ENCODE results near the gene ENAH.
"Not testable (repeated sequence)": the region's sequence is repeated elsewhere in the genome, so short reads cannot be mapped to it uniquely, and the experiment has no call there.

The ENAH gene

GRCh38 chr1:225674381-225674780 is 21.5 kb upstream of the ENAH start:
- DNase-seq (ENCODE audit: low read depth in 3 of 3): no peak

GRCh38 chr1:225670806-225671733 is 18.1 kb upstream of the ENAH start:
- DNase-seq (ENCODE audit: low read depth in 3 of 3): no peak

- DNase-seq (ENCODE audit: low read depth in 3 of 3): no peak
Measured at GRCh38 chr1:225670356-225670755, 17.4 kb upstream of the ENAH start.

- no peak for DNase-seq (ENCODE audit: low read depth in 3 of 3)
Measured at GRCh38 chr1:225668222-225668621, 15.3 kb upstream of the ENAH start.

GRCh38 chr1:225667362-225667761 is 14.4 kb upstream of the ENAH start:
- DNase-seq (ENCODE audit: low read depth in 3 of 3): no peak

GRCh38 chr1:225666495-225666894 is 13.6 kb upstream of the ENAH start:
- no peak for DNase-seq (ENCODE audit: low read depth in 3 of 3)

- no peak for DNase-seq (ENCODE audit: low read depth in 3 of 3)
Measured at GRCh38 chr1:225664762-225665161, 11.8 kb upstream of the ENAH start.

- DNase-seq (ENCODE audit: low read depth in 3 of 3): no peak
Measured at GRCh38 chr1:225662155-225662554, 9.2 kb upstream of the ENAH start.

- DNase-seq (ENCODE audit: low read depth in 3 of 3): no peak
Measured at GRCh38 chr1:225660544-225660946, 7.6 kb upstream of the ENAH start.

- DNase-seq (ENCODE audit: low read depth in 3 of 3): no peak
Measured at GRCh38 chr1:225658041-225658440, 5.1 kb upstream of the ENAH start.

- DNase-seq (ENCODE audit: low read depth in 3 of 3): no peak
Measured at GRCh38 chr1:225657462-225657989, 4.6 kb upstream of the ENAH start.

GRCh38 chr1:225656259-225656655 is 3.3 kb upstream of the ENAH start:
- not testable (repeated sequence) for DNase-seq (ENCODE audit: low read depth in 3 of 3)

GRCh38 chr1:225655509-225656258 is 2.8 kb upstream of the ENAH start:
- DNase-seq (ENCODE audit: low read depth in 3 of 3): no peak

- DNase-seq (ENCODE audit: low read depth in 3 of 3): no peak
Measured at GRCh38 chr1:225654688-225655508, 2.0 kb upstream of the ENAH start.

GRCh38 chr1:225654277-225654597 is 1.3 kb upstream of the ENAH start:
- no peak for DNase-seq (ENCODE audit: low read depth in 3 of 3)

GRCh38 chr1:225653463-225654276 is 747 bp upstream of the ENAH start:
- peak in 1 of 3 experiments; percentile 4 for DNase-seq (ENCODE audit: low read depth in 3 of 3)

GRCh38 chr1:225651872-225652728 is 823 bp downstream of the ENAH start:
- DNase-seq (ENCODE audit: low read depth in 3 of 3): no peak

- DNase-seq (ENCODE audit: low read depth in 3 of 3): no peak
Measured at GRCh38 chr1:225651376-225651871, 1.5 kb downstream of the ENAH start.

- DNase-seq (ENCODE audit: low read depth in 3 of 3): no peak
Measured at GRCh38 chr1:225650179-225650578, 2.7 kb downstream of the ENAH start.
